Measurements from ENCODE around the gene GNG14.
"Not testable (repeated sequence)": the region's sequence is repeated elsewhere in the genome, so short reads cannot be mapped to it uniquely, and the experiment has no call there.

Gene GNG14

DNA sequence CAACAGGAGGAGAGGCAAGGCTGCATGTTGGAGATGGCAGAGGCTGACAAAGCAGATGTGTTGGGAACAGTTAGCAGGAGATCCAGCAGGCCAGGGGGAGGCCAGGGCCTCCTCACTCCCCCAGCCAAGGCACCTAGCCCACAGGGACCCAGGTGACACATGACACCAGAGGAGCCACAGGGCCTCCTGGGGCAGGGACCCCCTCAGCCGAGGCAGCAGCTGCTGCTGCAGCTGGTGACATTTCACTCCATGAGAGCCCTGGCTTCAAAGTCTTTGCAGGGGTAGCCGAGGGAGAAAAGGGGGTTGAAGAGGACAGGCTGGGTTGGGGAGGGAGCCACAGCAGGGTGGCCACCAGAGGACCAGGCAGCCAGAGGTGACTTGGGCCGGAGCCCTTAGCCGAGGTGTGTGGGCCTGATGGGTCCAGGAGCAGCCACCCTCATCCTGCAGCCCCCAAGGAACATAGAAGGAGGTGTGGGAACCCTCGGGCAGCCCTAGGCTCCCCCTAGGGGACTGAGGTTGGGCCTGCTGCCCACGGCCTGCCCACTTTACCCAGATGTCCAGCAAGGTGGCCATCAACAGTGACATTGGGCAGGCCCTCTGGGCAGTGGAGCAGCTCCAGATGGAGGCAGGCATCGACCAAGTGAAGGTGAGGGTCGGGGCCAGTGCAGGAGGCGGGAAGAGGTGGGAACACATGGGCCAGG lies at the start of gene GNG14:
Gene GNG14 (plus strand): TSS at position 503 of the 701 bp plus-strand sequence. CDS start 51 bp downstream, at position 554.
- no peak for DNase-seq (ENCODE audit: low read depth in 2 of 2)

DNA sequence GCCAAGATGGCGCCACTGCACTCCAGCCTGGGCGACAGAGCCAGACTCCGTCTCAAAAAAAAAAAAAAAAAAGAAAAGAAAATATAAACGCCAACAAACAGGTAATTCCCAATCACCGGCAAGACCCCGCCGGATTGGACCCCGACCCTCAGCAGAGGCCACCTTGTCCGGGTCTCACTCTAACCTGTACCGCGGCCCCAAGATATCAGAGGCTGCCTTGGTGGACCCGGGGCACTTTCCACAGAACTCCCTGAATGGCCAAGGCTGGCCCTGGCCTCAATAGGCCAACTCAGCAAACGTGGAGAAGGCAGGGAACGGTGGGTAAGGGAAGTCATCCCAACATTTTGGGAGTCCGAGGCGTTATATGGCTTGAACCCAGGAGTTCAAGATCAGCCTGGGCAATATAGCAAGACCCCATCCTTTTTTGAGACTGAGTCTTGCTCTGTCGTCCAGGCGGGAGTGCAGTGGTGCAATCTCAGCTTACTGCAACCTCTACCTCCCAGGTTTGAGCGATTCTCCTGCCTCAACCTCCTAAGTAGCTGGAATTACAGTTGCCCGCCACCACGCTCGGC lies 49.1 kb upstream of the GNG14 start:
- no peak for DNase-seq (ENCODE audit: low read depth in 2 of 2)

DNA sequence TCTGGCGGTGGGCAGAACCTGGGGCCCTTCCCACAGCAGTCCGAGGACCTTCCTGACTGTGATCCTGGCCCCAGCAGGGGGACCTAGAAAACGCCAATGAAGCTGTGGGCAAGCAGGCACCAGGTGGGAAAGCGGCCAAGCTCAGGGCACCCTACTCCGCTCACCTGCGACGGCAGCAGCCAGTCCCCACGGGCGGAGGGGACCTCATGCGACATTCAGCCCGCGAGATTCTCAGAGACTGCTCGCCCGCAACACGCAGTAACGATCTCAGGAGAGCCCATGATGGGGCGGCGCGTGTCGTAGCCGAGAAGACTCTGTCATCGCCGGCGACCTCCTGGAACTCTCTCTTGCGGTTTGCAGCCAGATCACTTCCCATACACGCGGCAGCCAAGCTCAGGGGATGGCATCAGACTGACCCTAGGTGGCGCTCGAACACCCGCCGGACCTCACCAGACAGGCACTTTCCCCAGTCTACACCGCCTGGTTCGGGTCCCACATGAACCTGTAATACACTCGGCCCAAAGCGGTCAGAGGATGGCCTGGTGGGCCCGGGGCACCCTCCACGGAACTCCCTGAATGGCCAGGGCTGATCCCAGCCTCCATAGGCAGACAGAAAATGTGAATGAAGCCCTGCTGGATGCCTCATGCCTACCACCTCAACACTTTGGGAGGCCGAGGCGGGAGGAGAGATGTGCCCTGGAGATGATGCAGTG lies 47.7 kb upstream of the GNG14 start:
- peak; percentile 82 to 84 for DNase-seq (ENCODE audit: low read depth in 2 of 2)

DNA sequence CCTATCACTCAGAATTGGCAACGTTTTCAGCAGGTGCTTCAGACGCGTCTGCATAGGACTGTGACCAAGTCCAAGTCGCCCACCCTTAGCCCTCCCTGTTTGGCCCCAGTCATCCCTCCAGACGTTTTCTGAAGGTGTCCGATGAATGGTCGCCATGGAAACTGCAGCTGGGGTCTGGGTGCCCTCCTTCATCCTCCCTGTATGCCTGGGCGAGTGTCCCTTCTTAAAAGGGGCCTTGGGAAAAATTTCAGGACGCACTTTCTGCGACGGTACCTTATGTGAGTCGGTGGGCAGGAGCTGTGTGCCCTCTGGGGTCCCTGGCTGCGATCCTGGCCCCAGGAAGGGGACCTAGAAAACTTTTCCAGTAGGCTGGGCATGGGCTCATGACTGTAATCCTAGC lies 46.3 kb upstream of the GNG14 start:
- DNase-seq (ENCODE audit: low read depth in 2 of 2), result no peak

DNA sequence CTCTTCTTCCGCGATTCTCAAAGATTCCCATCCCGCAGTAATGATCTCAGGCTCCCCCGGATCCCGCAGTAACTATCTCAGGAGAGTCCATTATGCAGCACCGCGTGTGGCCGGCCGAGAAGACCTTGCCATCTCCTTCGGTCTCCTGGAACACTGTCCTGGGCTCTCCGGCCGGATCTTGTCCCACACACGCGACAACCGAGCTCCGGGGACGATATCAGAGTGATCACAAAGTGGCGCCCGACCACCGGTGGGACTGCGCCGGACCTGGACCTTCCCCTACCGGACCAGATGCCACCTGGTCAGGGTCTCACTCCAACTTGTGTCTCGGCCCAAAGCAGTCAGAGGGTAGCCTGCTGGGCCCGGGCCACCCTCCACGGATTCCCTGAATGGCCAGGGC lies 45.3 kb upstream of the GNG14 start:
- no peak for DNase-seq (ENCODE audit: low read depth in 2 of 2)

DNA sequence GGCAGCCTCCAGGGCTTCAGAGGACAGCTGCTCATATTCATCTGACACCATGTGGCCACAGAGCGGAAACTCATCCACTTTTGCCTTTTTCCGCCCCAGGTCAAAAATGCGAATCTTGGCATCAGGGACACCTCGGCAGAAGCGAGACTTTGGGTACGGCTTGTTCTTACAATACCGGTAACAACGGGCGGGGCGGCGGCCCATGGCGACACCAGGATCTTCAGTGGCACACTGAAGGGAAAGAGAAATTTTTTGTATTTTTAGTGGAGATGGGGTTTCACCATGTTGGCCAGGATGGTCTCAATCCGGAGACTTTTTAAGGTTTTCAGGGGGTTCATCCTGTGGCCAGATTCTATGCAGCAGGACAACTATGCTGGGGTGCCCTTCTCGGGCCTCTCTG lies 44.1 kb upstream of the GNG14 start:
- DNase-seq (ENCODE audit: low read depth in 2 of 2), result not testable (repeated sequence)

DNA sequence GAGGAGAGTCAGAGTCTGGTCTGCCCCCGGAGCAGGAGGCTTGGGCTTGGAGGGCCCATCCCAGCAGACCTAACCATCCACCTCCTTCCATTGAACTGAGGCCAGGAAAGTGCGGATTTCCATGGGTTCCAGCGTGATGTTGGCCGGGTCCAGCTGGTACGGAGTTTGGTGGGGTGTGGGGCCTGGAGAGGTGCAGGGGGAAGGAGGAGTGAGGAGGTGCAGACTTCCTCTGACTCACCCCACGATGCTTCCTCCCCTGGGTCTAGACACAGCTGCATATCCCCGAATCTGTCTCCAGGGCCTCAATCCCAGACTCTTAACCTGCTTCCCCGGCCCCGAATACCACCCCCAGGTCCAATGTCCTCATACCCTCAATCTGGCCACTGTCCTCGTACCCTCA lies 41.2 kb upstream of the GNG14 start:
- no peak for DNase-seq (ENCODE audit: low read depth in 2 of 2)

DNA sequence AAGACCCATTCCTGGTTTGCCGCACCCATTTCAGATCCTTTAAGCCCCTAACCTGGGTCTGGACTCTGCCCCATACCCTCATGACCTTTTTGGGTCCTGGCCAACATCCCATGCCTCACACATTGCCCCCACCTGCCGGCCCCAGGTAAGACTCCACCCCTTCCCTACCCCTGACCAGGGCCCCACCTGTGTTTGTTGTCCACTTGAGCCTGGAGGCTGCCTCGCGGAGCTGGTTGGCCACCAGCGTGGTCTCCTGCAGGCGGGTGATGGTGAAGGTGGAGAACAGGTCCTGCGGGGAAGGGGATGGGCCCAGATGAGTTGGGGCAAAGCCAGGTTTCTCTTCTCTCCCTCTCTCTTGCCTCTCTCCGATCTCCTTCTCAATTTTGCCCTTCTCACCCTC lies 40.8 kb upstream of the GNG14 start:
- no peak for DNase-seq (ENCODE audit: low read depth in 2 of 2)

DNA sequence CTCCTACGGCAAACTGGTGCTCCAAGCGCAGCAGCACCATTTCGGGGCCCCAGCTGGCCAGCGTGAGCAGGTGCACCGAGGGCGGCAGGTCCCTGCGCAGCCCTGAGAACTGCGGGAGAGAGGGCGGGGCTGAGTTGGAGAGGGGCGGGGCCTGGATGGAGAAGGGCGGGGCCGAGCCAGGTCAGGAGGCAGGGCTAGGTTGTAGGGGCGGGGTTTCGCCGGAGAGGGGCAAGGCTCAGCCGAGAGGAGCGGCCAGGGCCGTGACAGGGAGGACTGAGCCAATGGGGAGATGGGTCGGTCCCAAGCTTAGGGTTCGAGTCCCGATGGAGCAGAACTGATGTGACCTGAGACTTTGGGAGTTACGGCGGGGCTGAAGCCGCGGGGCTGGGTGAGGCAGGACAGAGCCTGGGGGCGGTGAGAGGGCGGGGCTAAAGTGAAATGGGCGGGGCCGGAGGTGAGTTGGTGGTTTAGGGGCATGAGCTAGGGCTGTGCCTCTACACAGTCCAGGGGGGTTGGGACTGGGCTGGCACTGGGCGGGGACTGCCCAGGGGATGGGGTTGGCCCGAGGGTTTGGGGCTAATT lies 40.2 kb upstream of the GNG14 start:
- DNase-seq (ENCODE audit: low read depth in 2 of 2), result no peak

DNA sequence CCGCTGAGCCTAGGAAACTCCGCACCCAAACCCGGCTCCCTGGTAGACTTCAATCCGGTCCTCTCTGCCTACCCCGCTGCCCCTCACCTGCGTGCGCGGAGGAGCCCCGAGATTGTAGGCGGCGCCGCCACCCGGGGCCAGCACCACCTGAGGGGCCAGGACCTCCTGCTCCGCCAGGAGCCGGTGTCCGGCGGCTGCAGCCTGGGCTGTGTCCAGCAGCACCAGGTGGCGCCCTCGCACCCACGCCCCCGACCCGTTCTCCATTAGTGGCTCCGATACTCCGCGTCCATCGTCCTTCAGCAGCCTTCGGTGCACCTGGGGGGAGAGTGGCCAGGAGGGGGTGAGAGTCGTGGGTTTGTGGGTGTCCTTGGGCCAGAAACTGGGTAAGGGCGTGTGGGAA lies 39.7 kb upstream of the GNG14 start:
- DNase-seq (ENCODE audit: low read depth in 2 of 2), result no peak

DNA sequence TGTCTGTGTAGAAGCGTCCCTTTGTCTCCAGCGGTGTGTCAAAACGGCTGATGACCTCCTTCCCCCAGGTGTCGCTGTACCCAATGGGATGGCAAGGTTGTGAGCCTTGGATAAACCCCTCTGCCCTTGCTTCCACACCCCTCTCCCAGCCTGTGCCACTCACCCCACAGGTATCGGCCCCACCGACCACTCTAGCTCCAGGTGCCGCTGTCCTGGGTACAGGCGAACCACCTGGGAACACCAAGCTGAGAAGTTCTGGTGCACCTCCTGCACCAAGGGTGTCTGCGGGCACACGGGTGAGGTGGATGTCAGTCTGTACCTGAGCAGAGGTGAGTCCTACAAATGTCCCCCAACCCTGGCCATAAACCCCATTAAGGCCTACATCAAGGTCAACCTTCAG lies 37.9 kb upstream of the GNG14 start:
- DNase-seq (ENCODE audit: low read depth in 2 of 2), result no peak

DNA sequence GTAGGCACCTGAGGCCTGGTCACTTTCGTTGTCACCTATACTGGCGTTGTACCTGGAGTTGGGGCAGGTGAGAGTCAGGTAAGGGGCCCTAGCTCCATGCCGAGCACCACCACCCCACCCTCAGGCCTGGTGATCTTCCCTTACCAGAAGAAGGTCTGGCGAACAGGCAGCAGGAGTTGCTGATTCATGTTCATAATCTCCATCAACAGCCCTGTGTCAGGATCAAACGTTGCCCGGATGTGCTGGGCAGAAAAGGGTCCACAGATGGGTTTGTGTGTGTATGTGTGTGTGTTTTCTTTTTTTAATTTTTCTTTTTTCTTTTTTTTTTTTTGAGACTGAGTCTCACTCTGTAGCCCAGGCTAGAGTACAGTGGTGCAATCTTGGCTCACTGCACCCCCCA lies 35.6 kb upstream of the GNG14 start:
- no peak for DNase-seq (ENCODE audit: low read depth in 2 of 2)

DNA sequence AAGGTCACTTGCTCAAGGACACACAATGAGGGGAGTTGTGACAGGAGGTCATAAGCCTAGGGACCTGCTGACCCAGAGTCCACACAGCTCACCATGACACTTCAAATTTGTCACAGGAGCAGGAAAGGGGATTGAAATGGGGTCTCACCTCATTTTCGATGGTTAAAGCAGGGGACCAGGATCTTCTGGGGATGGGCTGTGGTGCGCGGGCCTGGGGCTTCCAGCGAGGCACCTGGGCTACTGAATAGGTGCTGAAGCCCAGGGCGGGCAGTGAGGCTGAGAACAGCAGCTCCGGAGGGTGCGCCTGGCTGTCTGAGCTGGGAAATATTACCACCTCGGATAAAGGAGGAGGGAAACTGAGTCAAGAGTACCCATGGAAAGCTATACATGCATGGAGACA lies 32.3 kb upstream of the GNG14 start:
- DNase-seq (ENCODE audit: low read depth in 2 of 2), result no peak

DNA sequence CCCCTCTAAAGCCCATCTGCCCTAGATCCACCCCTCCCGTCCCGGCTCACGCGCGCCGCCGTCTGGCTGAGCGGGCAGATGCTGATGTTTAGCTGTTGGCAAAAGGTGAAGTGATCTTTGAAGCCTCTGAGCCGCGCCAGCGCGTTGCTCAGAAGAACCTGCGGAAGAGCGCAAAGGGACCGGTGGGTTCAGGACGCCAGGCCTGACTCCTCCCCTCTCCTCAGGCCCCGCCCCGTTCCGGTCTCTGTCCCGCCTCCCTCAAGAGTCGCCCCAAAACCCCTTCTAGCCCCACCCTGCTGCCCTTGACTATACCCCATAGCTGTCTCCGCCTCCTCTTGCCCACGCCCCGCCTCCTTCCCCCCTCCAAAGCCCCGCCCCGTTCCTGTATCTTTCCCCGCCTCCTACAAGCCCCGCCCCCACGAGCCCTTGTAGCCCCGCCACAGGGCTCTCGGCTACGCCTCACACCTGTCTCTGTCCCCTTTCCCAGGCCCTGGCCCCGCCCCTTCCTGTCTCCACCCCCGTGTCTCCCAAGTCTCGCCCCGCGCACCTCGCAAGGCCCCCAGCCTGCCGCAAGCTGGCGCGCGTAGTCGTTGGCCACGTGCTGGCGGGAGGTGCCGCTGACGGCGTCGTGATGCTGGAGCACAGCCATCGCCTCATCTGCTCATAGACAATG lies 30.8 kb upstream of the GNG14 start:
- no peak for DNase-seq (ENCODE audit: low read depth in 2 of 2)

DNA sequence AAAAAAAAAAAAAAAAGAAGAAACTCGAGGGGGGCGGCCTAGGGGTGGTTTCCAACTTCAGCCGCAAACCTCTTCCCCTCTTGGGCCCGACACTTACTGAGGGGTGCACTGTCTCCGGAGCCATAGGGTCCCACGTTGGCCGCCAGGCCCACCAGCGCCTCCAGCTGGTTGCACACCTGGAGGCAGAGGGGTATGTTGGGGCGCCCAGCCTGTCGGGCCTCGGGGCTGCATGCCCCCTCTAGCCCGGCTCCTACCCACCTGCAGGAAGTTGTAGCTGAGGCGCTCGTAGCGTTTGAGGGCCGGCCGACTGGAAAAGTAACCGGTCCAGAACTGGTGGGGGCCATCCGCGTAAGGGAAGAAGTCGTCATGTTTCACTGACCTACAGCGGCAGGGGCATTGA lies 29.8 kb upstream of the GNG14 start:
- DNase-seq (ENCODE audit: low read depth in 2 of 2), result no peak

DNA sequence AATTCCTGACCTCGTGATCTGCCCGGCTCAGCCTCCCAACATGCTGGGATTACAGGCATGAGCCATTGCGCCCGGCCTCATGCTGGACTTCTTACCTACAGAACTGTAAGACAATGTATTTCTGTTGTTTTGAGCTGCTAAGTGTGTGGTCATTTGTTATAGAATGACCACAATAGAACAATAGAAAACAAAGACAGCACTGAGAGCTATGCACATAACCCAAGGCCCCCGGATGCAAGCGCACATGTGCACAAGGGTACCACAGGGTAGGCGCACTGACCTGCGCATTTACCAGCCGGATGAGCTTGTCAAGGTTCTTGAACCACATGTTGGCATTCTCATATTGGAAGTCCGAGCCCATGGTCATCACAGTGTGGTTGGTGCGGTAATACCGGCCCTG lies 26.8 kb upstream of the GNG14 start:
- no peak for DNase-seq (ENCODE audit: low read depth in 2 of 2)

DNA sequence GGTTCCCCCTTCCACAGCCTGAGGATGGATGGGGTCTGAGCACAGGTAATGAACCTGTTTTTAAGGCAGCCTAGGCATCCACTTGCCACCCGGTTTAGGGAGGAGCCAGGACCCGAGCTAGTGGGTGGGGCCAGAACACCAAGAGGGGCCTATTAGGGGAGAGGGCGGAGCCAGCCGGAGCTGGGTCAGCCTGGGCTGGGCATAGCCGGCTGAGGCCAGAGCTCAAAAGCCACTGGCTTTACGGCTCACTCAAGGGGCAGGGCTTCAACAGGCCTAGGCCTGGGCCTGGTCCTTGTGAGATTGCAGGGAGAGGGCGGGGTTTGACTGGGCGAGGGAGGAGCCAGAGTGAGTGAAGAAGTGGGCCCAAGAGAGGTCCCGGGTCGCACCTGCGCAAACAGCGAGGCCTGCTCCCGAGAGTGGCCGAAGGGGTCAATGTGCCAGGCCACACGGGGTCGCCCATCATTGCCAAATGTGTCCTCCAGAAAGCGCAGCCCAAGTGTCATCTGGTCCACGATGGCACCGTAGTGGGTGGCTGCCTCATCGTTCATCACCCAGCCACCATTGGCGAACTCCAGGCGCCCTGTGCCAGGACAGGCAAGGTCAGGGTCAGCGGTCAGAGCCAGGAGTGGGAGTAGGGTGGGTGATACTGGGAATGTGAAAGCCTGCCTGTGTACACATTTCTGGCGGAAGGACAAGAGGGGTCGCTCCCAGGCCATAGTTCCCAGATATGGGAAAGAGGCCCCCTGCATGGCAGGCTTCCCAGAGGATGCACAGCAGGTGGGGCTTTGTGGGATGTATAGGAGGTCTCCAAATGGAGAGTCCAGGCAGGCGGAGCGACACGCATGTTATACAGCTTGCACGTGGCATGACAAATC lies 23.2 kb upstream of the GNG14 start:
- no peak for DNase-seq (ENCODE audit: low read depth in 2 of 2)

DNA sequence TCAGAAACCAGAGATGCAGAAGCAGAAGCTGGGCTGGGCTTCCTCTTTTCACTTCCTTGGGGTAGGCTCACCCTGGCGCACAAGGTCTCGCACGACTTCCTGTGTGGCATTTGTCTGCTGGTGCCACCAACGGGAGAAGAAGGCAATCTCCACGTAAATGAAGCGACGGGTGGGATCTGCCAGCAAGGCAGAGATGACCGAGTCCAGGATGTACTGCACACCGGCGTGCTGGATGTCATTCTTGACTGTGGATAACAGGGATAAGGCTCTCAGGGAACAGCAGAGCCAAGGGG lies 22.6 kb upstream of the GNG14 start:
- DNase-seq (ENCODE audit: low read depth in 2 of 2), result peak; percentile 20 to 34

DNA sequence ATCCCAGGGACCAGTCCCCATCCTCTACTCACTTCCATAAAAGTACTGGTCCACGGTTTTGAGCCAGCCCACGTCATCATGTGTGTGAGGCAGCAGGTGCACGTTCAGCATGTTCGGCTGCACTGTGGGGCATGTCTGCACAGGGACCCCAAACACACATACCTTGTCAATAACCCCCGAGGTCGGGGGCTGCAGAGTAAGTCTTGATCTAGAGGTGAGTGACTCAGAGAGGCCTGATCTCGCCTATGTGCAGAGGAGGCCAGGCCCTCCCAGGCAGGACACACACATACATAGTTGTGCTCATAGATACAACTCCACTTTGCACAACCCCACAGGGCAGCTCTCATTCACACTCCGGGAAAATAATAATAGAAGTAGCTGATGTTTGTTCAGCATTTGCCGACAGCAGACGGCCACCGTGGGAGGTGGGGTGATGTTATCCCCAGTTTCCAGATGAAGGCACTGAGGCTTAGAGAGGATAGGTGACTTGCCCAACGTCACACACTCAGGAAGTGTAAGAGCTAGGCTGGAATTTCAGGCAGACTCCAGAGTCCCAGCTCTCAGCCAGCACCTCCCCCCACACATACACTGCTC lies 22.0 kb upstream of the GNG14 start:
- DNase-seq (ENCODE audit: low read depth in 2 of 2), result no peak

DNA sequence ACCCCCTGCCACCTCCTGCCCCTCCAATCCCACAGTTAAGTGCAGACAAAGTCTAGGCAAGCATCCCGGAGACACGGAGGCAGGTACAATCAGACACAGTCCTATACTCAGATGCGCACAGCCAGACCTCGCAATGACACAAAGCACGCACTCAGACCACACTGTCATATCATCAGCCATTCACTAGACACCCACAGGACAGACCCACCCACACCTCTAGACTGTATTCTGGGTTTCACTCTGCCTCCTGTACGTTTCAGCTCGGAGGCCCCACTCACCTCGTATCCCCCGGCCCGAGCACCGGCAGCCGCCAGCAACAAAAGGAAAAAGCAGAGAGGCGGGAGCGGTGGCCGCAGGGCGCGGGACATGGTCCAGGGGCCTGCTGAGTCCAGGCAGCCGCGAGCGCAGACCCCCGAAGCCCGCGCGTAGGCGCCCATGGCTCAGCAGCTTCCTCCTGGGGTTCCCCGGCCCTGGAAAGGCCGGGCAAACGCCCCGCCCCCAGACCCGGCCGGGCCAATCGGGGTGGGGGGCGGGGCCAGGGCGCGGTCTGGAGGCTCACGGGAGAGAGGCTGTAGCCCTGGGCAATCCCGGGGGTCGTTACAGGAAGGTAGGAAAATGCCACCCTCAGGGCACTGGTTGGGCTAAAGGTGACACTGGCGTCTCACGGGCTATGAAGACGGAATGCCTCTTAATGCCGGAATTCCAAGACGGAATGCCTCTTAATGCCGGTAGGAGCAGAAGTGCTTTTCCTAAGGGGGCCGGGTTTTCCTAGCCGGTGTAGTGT lies 21.3 kb upstream of the GNG14 start, which contains the start of the genes MAN2B1 and WDR83:
Gene MAN2B1 (minus strand): TSS at position 478 of the 784 bp plus-strand sequence. CDS start 41 bp downstream, at position 437.
Gene WDR83 (plus strand): TSS at position 543 of the 784 bp plus-strand sequence. CDS start 2,984 bp downstream, outside the sequence.
- peak; percentile 47 to 77 for DNase-seq (ENCODE audit: low read depth in 2 of 2)
